Breast epithelium (tissue), 3 donors: Measurements from ENCODE around the gene CTSW.

Experiments
- POLR2A ChIP-seq: fragments of 450-650 bp; IDR thresholded peaks from one replicate; pipeline ENCODE4 v1.6.1; 2016; ENCODE audit warnings: antibody characterized with exemption, mild to moderate bottlenecking, moderate library complexity
- TF ChIP-seq, protein P1 (sequence below), 3 donors: fragments of 450-650 bp; IDR thresholded peaks; one replicate each; pipeline ENCODE4 v1.5.1; 2016 to 2017; ENCODE audit warnings: antibody characterized with exemption in 3 of 3, mild to moderate bottlenecking in 3 of 3, moderate library complexity in 3 of 3

- TF ChIP-seq, protein P1, sequence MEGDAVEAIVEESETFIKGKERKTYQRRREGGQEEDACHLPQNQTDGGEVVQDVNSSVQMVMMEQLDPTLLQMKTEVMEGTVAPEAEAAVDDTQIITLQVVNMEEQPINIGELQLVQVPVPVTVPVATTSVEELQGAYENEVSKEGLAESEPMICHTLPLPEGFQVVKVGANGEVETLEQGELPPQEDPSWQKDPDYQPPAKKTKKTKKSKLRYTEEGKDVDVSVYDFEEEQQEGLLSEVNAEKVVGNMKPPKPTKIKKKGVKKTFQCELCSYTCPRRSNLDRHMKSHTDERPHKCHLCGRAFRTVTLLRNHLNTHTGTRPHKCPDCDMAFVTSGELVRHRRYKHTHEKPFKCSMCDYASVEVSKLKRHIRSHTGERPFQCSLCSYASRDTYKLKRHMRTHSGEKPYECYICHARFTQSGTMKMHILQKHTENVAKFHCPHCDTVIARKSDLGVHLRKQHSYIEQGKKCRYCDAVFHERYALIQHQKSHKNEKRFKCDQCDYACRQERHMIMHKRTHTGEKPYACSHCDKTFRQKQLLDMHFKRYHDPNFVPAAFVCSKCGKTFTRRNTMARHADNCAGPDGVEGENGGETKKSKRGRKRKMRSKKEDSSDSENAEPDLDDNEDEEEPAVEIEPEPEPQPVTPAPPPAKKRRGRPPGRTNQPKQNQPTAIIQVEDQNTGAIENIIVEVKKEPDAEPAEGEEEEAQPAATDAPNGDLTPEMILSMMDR (IDR thresholded peaks at IDR 0.05) = no peak
- TF ChIP-seq POLR2A = no peak
These were observed 16.4 kb upstream of the CTSW start for GRCh38 chr11:65862941-65863888.
